HG02623 (cell line): ENCODE data around the gene FANCE.
"Not testable (repeated sequence)": the region's sequence is repeated elsewhere in the genome, so short reads cannot be mapped to it uniquely, and the experiment has no call there.

ENCODE experiments used
- ATAC-seq: cut with Tn5 transposase; IDR thresholded peaks from one replicate; pipeline ENCODE4 v1.9.1; 2021; ENCODE audit warnings: moderate library complexity; ENCODE audit not compliant: unreplicated experiment

Gene FANCE

GRCh38 chr6:35496036-35496840, 44.1 kb downstream of the FANCE start:
- no peak for ATAC-seq

GRCh38 chr6:35496841-35497570, 44.9 kb downstream of the FANCE start, which contains the start of gene TEAD3:
Gene TEAD3 (minus strand): TSS chr6:35497079.
- no peak for ATAC-seq

- ATAC-seq: no peak
Measured at GRCh38 chr6:35497571-35498421, 45.7 kb downstream of the FANCE start.

- ATAC-seq: no peak
Measured at GRCh38 chr6:35498422-35499067, 46.4 kb downstream of the FANCE start.

GRCh38 chr6:35499372-35499771, 47.2 kb downstream of the FANCE start:
- ATAC-seq: no peak

GRCh38 chr6:35500782-35501181, 48.6 kb downstream of the FANCE start:
- ATAC-seq: no peak

GRCh38 chr6:35501784-35502183, 49.6 kb downstream of the FANCE start:
- ATAC-seq: no peak

- no peak for ATAC-seq
Measured at GRCh38 chr6:35503534-35503933, 51.4 kb downstream of the FANCE start.

GRCh38 chr6:35505999-35506412, 53.9 kb downstream of the FANCE start:
- ATAC-seq: no peak

GRCh38 chr6:35506536-35506935, 54.4 kb downstream of the FANCE start:
- no peak for ATAC-seq

- no peak for ATAC-seq
Measured at GRCh38 chr6:35507221-35507620, 55.1 kb downstream of the FANCE start.

GRCh38 chr6:35508027-35508426, 55.9 kb downstream of the FANCE start:
- no peak for ATAC-seq

GRCh38 chr6:35508542-35508941, 56.4 kb downstream of the FANCE start:
- ATAC-seq: no peak

GRCh38 chr6:35510916-35511561, 58.9 kb downstream of the FANCE start:
- ATAC-seq: no peak

- no peak for ATAC-seq
Measured at GRCh38 chr6:35511562-35511941, 59.4 kb downstream of the FANCE start.

GRCh38 chr6:35512006-35512405, 59.9 kb downstream of the FANCE start:
- no peak for ATAC-seq

GRCh38 chr6:35512740-35513139, 60.6 kb downstream of the FANCE start, which contains the start of gene TULP1:
Gene TULP1 (minus strand): TSS chr6:35512896. CDS start chr6:35512858, 38 bp downstream.
- ATAC-seq: no peak

GRCh38 chr6:35514587-35514986, 62.4 kb downstream of the FANCE start:
- no peak for ATAC-seq

- ATAC-seq: not testable (repeated sequence)
Measured at GRCh38 chr6:35515939-35516338, 63.8 kb downstream of the FANCE start.
